Thyroid gland (tissue), 4 donors: ENCODE measurements around the gene FAM186B.

ENCODE experiments used
- POLR2A ChIP-seq, 2 donors: fragments of 450-650 bp; IDR thresholded peaks; one replicate each; pipeline ENCODE4 v1.6.1; 2017; ENCODE audit warnings: antibody characterized with exemption in 2 of 2, mild to moderate bottlenecking in 2 of 2, moderate library complexity in 1 of 2
- TF ChIP-seq, protein P1 (sequence below), 6 experiments: fragments of 200-600 bp in 3 of 6; fragments of 450-650 bp in 3 of 6; sonication (generic) in 3 of 6; IDR thresholded peaks; one replicate each; pipeline ENCODE4 v1.5.1; 2016 to 2019; ENCODE audit warnings: antibody characterized with exemption in 6 of 6, mild to moderate bottlenecking in 2 of 6, inconsistent platforms in 1 of 6, moderate library complexity in 1 of 6

GRCh38 chr12:49642370-49642802 is 36.9 kb upstream of the FAM186B start:
- no peak for TF ChIP-seq POLR2A (IDR thresholded peaks at IDR 0.05)
- TF ChIP-seq, protein P1, sequence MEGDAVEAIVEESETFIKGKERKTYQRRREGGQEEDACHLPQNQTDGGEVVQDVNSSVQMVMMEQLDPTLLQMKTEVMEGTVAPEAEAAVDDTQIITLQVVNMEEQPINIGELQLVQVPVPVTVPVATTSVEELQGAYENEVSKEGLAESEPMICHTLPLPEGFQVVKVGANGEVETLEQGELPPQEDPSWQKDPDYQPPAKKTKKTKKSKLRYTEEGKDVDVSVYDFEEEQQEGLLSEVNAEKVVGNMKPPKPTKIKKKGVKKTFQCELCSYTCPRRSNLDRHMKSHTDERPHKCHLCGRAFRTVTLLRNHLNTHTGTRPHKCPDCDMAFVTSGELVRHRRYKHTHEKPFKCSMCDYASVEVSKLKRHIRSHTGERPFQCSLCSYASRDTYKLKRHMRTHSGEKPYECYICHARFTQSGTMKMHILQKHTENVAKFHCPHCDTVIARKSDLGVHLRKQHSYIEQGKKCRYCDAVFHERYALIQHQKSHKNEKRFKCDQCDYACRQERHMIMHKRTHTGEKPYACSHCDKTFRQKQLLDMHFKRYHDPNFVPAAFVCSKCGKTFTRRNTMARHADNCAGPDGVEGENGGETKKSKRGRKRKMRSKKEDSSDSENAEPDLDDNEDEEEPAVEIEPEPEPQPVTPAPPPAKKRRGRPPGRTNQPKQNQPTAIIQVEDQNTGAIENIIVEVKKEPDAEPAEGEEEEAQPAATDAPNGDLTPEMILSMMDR (IDR thresholded peaks at IDR 0.05), result no peak
